Parathyroid adenoma (tissue), 2 donors: ENCODE data around the gene USH2A.

Source experiments
- H2AFZ ChIP-seq: fragments of 300-600 bp; sonication (generic); one replicate; pipeline ENCODE4 v1.7.0; 2017; ENCODE audit warnings: antibody characterized with exemption, mild to moderate bottlenecking
- H3K27ac ChIP-seq: fragments of 300-600 bp; sonication (generic); one replicate; pipeline ENCODE4 v1.7.0; 2017
- H3K27me3 ChIP-seq: fragments of 300-600 bp; sonication (generic); one replicate; pipeline ENCODE4 v1.7.0; 2017; ENCODE audit warnings: low read length; ENCODE audit not compliant: control insufficient read depth, insufficient read depth
- H3K36me3 ChIP-seq: fragments of 300-600 bp; sonication (generic); one replicate; pipeline ENCODE4 v1.7.0; 2017; ENCODE audit warnings: low read length; ENCODE audit not compliant: control insufficient read depth, insufficient read depth
- H3K4me1 ChIP-seq: fragments of 300-600 bp; sonication (generic); one replicate; pipeline ENCODE4 v1.7.0; 2017; ENCODE audit warnings: control low read depth
- H3K4me2 ChIP-seq: fragments of 300-600 bp; sonication (generic); one replicate; pipeline ENCODE4 v1.7.0; 2017; ENCODE audit warnings: low read length
- H3K4me3 ChIP-seq: fragments of 300-600 bp; sonication (generic); one replicate; pipeline ENCODE4 v1.7.0; 2017; ENCODE audit warnings: low read depth, low read length
- H3K79me2 ChIP-seq: fragments of 300-600 bp; sonication (generic); one replicate; pipeline ENCODE4 v1.7.0; 2017; ENCODE audit warnings: control low read depth
- H3K9ac ChIP-seq: fragments of 300-600 bp; sonication (generic); one replicate; pipeline ENCODE4 v1.7.0; 2017; ENCODE audit warnings: mild to moderate bottlenecking
- H3K9me3 ChIP-seq: fragments of 300-600 bp; sonication (generic); one replicate; pipeline ENCODE4 v1.7.0; 2017; ENCODE audit warnings: low read length; ENCODE audit not compliant: control insufficient read depth
- CTCF ChIP-seq: fragments of 300-600 bp; sonication (generic); IDR thresholded peaks from one replicate; pipeline ENCODE4 v1.7.0; 2017; ENCODE audit warnings: antibody characterized with exemption, mild to moderate bottlenecking
- donor health status: primary hyperparathyroidism.

The USH2A gene

GRCh38 chr1:216290074-216290473 lies 133.2 kb downstream of the USH2A start:
- H2AFZ ChIP-seq, result no peak overlapping the region
- no peaks in the 10 kb centered on the region for H3K27me3 ChIP-seq
- no peak for TF ChIP-seq CTCF
- H3K4me3 ChIP-seq, result no peak overlapping the region
- H3K27ac ChIP-seq, result no peak overlapping the region
- no peaks in the 10 kb centered on the region for H3K4me1 ChIP-seq
- H3K4me2 ChIP-seq, result no peak overlapping the region
- H3K79me2 ChIP-seq, result no peaks in the 10 kb centered on the region
- H3K9ac ChIP-seq, result no peak overlapping the region
- no peaks in the 10 kb centered on the region for H3K36me3 ChIP-seq
- H3K9me3 ChIP-seq, result no peaks in the 10 kb centered on the region

DNA sequence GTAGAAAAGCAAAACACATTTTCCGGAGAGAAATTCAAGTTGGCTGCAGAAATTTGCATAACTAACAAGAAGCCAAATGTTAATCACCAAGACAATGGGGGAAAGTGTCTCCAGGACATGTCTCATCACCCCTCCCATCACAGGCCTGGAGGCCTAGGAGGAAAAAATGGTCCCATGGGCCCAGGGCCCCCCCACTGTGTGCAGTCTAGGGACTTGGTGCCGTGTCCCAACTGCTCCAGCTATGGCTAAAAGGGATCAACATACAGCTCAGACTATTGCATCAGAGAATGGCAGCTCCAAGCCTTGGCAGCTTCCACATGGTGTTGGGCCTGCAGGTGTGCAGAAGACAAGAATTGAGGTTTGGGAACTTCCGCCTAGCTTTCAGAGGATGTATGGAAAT lies 138.2 kb downstream of the USH2A start:
- Histone ChIP-seq H3K9ac (no peak overlapping the region), H3K4me1 (no peaks in the 10 kb centered on the region), H3K4me3 (no peak overlapping the region), H3K27me3 (no peaks in the 10 kb centered on the region), H3K4me2 (no peak overlapping the region), H3K27ac (no peak overlapping the region), H3K9me3 (no peaks in the 10 kb centered on the region), H3K36me3 (no peaks in the 10 kb centered on the region), H3K79me2 (no peaks in the 10 kb centered on the region), H2AFZ (no peak overlapping the region)
- TF ChIP-seq CTCF, result no peak

DNA sequence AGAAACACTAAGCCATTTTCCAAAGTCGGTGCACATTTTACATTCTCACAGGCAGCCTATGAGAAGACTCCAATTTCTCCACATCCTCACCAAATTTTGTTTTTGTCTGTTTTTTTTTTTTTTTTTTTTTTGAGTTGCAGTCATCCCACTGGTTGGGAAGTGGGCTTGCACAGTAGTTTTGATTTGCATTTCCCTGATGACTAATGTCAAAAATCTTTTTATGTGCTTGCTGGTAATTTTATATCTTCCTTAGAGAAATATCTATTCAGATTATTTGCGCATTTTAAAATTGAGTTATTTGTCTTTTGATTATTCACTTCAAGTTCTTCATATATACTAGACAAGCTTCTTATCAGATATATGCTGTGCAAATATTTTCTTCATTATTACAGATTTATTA lies 141.5 kb downstream of the USH2A start:
- H3K27ac ChIP-seq, result no peak overlapping the region
- TF ChIP-seq CTCF, result no peak
- no peaks in the 10 kb centered on the region for H3K36me3 ChIP-seq
- no peaks in the 10 kb centered on the region for H3K4me1 ChIP-seq
- no peak overlapping the region for H2AFZ ChIP-seq
- H3K4me2 ChIP-seq, result no peak overlapping the region
- no peaks in the 10 kb centered on the region for H3K79me2 ChIP-seq
- H3K9ac ChIP-seq, result no peak overlapping the region
- H3K27me3 ChIP-seq, result no peaks in the 10 kb centered on the region
- H3K4me3 ChIP-seq, result no peak overlapping the region
- H3K9me3 ChIP-seq, result no peaks in the 10 kb centered on the region

DNA sequence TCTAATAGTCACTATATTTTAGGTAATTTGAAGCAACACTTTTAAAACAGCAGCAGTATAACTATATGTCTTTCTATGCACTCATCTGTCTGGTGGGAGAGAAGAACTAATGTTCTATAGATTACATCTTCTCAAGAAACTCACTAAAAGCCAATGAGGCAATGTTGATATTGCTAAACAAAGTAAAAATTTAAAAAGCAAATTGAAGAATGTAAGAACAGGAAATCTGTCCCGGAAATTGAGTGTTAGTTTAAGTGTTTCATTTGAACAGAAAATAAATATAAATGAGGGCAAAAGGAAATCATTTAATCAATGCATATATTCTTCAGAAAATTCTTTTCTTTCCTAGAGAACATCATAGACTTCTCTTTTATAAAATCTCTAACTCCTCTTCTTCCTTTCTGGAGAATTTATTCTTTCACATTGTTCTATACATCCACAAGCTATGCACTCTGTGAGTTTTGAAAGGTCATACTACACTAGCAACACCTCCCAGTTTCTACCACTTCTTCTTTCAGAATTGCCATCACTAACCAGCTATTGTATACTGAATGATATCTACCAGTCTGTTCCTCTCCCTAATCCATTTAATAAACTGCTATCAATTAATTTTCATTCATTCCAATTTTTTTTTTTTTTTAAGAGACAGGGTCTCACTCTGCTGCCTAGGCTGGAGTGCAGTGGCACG lies 153.0 kb downstream of the USH2A start:
- Histone ChIP-seq H3K27ac (no peak overlapping the region), H3K9ac (no peak overlapping the region), H3K79me2 (no peaks in the 10 kb centered on the region), H3K4me3 (no peak overlapping the region), H3K4me2 (no peak overlapping the region), H3K9me3 (no peaks in the 10 kb centered on the region), H3K36me3 (no peaks in the 10 kb centered on the region), H3K27me3 (no peaks in the 10 kb centered on the region), H2AFZ (no peak overlapping the region), H3K4me1 (no peaks in the 10 kb centered on the region)
- TF ChIP-seq CTCF, result no peak

GRCh38 chr1:216261631-216262030 lies 161.6 kb downstream of the USH2A start:
- Histone ChIP-seq H3K4me2 (no peak overlapping the region), H3K9me3 (no peaks in the 10 kb centered on the region), H3K36me3 (no peaks in the 10 kb centered on the region), H3K79me2 (no peaks in the 10 kb centered on the region), H3K4me1 (no peaks in the 10 kb centered on the region), H3K9ac (no peak overlapping the region), H3K27ac (no peak overlapping the region), H2AFZ (no peak overlapping the region), H3K4me3 (no peak overlapping the region), H3K27me3 (no peaks in the 10 kb centered on the region)
- TF ChIP-seq CTCF, result no peak
